HG02870 (cell line): ENCODE results near the gene CYP4F11.
"Not testable (repeated sequence)": the region's sequence is repeated elsewhere in the genome, so short reads cannot be mapped to it uniquely, and the experiment has no call there.

Source experiments
- ATAC-seq: cut with Tn5 transposase; IDR thresholded peaks from one replicate; pipeline ENCODE4 v1.9.1; 2021; ENCODE audit warnings: mild to moderate bottlenecking, moderate library complexity; ENCODE audit not compliant: unreplicated experiment

The CYP4F11 gene

GRCh38 chr19:15885167-15885566 is 49.2 kb downstream of the CYP4F11 start:
- no peak for ATAC-seq

- not testable (repeated sequence) for ATAC-seq
Observed at GRCh38 chr19:15883329-15883728, 51.0 kb downstream of the CYP4F11 start.

DNA sequence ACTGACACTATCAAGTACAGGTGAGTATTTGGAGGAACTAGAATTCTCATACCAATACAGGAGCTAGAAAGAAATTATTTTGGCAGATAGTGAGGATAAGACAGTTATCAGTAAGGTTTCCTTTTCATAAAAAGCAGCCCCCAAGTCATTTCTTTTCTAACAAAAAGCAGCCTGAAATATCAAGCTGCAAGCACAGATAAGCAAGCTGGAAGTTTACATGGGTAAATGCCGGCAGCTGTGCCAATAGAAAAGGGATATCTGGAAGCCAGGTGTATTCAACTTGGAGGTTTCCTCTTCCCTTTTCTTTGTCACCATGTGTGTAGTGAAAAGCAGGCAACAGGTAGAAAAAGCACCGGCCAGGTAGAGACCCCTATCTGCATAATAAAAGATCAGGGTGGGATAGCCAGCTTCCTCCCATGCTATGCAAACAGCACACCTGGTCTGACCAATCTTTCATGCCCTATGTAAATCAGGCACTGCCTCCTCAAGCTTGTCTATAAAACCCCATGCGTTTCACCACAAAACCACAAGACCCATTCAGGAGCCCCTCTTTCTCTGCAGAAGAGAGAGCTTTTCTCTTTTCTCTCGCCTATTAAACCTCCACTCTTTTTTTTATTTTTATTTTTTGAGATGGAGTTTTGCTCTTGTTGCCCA is 59.4 kb downstream of the CYP4F11 start:
- no peak for ATAC-seq

DNA sequence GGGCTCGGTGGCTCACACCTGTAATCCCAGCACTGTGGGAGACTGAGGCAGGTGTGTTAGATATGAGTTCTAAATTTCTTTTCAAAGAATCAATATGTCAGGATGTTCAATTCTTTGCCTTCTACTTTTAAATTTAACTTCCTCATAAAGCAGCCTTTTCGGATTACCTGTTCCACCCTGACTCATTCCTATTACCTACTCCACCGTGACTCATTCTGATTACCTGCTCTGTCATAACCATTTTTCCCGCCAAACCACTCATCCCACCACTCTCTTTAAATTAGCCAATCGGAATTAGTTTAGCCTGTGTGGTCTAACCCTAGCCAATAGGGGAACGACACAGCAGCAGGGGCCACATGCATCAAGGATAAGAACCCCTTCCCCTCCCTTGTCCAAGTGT is 60.6 kb downstream of the CYP4F11 start:
- ATAC-seq, result not testable (repeated sequence)

GRCh38 chr19:15871570-15871969 is 62.8 kb downstream of the CYP4F11 start:
- no peak for ATAC-seq

GRCh38 chr19:15869873-15870272 is 64.5 kb downstream of the CYP4F11 start:
- no peak for ATAC-seq

GRCh38 chr19:15869109-15869555 is 65.2 kb downstream of the CYP4F11 start:
- ATAC-seq, result no peak

DNA sequence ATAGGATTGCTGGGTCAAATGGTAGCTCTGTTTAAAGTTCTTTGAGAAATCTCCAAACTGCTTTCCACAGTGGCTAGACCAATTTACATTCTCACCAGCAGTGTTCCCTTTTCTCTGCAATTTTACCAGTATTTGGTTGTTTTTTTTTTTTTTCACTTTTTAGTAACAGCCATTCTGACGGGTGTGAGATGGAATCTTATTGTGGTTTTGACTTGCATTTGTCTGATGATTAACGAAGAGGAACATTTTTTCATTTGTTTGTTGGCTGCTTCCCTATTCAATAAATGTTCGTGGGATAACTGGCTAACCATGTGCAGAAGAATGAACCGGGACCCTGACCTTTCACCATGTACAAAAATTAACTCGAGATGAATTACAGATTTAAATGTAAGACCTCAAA is 67.7 kb downstream of the CYP4F11 start:
- ATAC-seq, result no peak

DNA sequence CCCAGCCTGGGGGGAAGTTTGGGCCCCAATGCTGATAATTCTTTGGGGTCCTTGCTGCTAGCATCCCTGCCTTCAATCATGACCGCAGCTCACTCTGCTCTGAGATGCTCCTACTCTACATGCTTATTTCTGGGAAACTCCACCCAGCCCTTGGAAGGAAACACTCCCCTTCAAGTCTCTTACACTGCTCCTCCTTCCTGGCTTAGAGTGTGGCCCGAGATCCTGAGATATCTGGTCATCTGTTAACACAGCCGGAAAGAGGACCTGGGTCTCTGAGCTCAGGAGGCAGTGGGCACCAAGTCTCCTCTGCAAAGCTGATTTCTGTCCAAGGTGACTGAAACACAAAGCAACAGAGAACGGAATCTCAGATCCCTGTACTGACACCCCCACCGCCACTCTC is 69.5 kb downstream of the CYP4F11 start:
- ATAC-seq, result no peak

GRCh38 chr19:15863272-15863671 is 71.1 kb downstream of the CYP4F11 start:
- no peak for ATAC-seq

DNA sequence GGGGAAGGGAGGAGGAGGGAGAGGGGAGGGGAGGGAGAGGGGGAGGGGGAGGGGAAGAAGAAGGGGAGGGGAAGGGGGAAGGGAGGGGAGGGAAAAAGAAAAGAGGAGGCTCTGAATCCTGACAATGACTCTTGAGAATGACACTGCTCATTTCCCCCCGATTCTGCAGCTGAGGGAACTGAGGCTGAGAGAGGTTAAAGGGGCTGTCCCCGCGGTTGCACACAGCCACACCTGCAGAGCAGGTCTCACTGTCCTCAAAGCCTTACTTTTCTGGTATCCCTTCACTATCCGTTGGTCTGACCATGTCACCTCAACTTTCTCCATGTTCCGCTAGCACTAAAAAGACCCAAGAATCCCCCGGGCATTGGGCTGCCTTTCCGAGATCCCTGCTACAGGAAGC is 71.9 kb downstream of the CYP4F11 start:
- no peak for ATAC-seq
